OCI-LY1 (cell line): ENCODE data around the gene AAK1.
"Not testable (repeated sequence)": the region's sequence is repeated elsewhere in the genome, so short reads cannot be mapped to it uniquely, and the experiment has no call there.

ENCODE experiments used
- H2AFZ ChIP-seq: fragments of 200-600 bp; sonication (generic), shearing (Covaris generic); 2 replicates; pipeline ENCODE4 v1.6.0; 2014; ENCODE audit warnings: antibody characterized with exemption, mild to moderate bottlenecking, low read length
- H3F3A ChIP-seq: fragments of 200-600 bp; sonication (generic), shearing (Covaris generic); 2 replicates; pipeline ENCODE4 v1.6.0; 2014; ENCODE audit warnings: mild to moderate bottlenecking, antibody characterized with exemption, low read length, moderate library complexity; ENCODE audit not compliant: insufficient read depth
- H3K27ac ChIP-seq: fragments of 200-600 bp; sonication (generic); 2 replicates; pipeline ENCODE4 v1.5.1; 2014; ENCODE audit warnings: low read length, mixed run types, mild to moderate bottlenecking, low read depth; ENCODE audit not compliant: poor library complexity, severe bottlenecking
- H3K27me3 ChIP-seq: fragments of 200-600 bp; sonication (generic); 2 replicates; pipeline ENCODE4 v1.6.0; 2014; ENCODE audit warnings: antibody characterized with exemption, mild to moderate bottlenecking, low read length, moderate library complexity; ENCODE audit not compliant: insufficient read depth
- H3K36me3 ChIP-seq: fragments of 200-600 bp; sonication (generic); 2 replicates; pipeline ENCODE4 v1.6.1; 2014; ENCODE audit warnings: mild to moderate bottlenecking, antibody characterized with exemption, low read length, moderate library complexity, mixed read lengths; ENCODE audit not compliant: insufficient read depth
- H3K4me1 ChIP-seq: fragments of 200-600 bp; sonication (generic); 2 replicates; pipeline ENCODE4 v1.5.1; 2014; ENCODE audit warnings: mild to moderate bottlenecking, low read length, moderate library complexity; ENCODE audit not compliant: insufficient read depth, severe bottlenecking
- H3K4me2 ChIP-seq: fragments of 200-600 bp; sonication (generic), shearing (Covaris generic); 2 replicates; pipeline ENCODE4 v1.6.1; 2014; ENCODE audit warnings: low read length
- H3K4me3 ChIP-seq: fragments of 200-600 bp; sonication (generic); 2 replicates; pipeline ENCODE4 v1.5.1; 2014; ENCODE audit warnings: low read length, low read depth, mild to moderate bottlenecking, mixed read lengths; ENCODE audit not compliant: poor library complexity, severe bottlenecking
- H3K79me2 ChIP-seq: fragments of 200-600 bp; shearing (Covaris generic); 2 replicates; pipeline ENCODE4 v1.6.1; 2016; ENCODE audit warnings: mixed run types, low read length, mixed read lengths; ENCODE audit not compliant: insufficient read depth
- H3K9ac ChIP-seq: fragments of 200-600 bp; sonication (generic), shearing (Covaris generic); 2 replicates; pipeline ENCODE4 v1.6.1; 2014; ENCODE audit warnings: mild to moderate bottlenecking, low read length, mixed read lengths
- H3K9me2 ChIP-seq: fragments of 200-600 bp; sonication (generic), shearing (Covaris generic); 2 replicates; pipeline ENCODE4 v1.6.1; 2014; ENCODE audit warnings: low read depth, mild to moderate bottlenecking, low read length, mixed read lengths
- H3K9me3 ChIP-seq: fragments of 200-600 bp; shearing (Covaris generic); 2 replicates; pipeline ENCODE4 v1.6.1; 2014; ENCODE audit warnings: low read length, mixed read lengths
- H4K20me1 ChIP-seq: fragments of 200-600 bp; sonication (generic), shearing (Covaris generic); 2 replicates; pipeline ENCODE4 v1.6.0; 2016; ENCODE audit warnings: mild to moderate bottlenecking, low read length; ENCODE audit not compliant: insufficient read depth
- CTCF ChIP-seq: fragments of 200-600 bp; sonication (generic), shearing (Covaris generic); IDR thresholded peaks from 2 replicates; pipeline ENCODE4 v1.5.1; 2017; ENCODE audit warnings: mild to moderate bottlenecking, antibody characterized with exemption, low read length, moderate library complexity, mixed read lengths
- EZH2 ChIP-seq: fragments of 200-600 bp; sonication (generic), shearing (Covaris generic); IDR thresholded peaks from 2 replicates; pipeline ENCODE4 v1.8.0; 2017; ENCODE audit warnings: borderline replicate concordance, mixed run types, mild to moderate bottlenecking, antibody characterized with exemption, low read length, moderate library complexity, mixed read lengths

Gene AAK1

GRCh38 chr2:69422198-69422597 is 221.3 kb downstream of the AAK1 start:
- no peaks in the 10 kb centered on the region for H3K9me2 ChIP-seq
- H3F3A ChIP-seq, result no peaks in the 10 kb centered on the region
- no peak overlapping the region for H3K9ac ChIP-seq
- H4K20me1 ChIP-seq, result no peaks in the 10 kb centered on the region
- no peak for TF ChIP-seq EZH2
- no peak for TF ChIP-seq CTCF
- H3K27me3 ChIP-seq, result no peaks in the 10 kb centered on the region
- no peak overlapping the region for H3K4me2 ChIP-seq
- no peak overlapping the region for H3K4me3 ChIP-seq
- no peak overlapping the region for H3K27ac ChIP-seq
- peaks cover 30% of the 10 kb centered on the region for H3K36me3 ChIP-seq
- H3K4me1 ChIP-seq, result no peaks in the 10 kb centered on the region
- no peaks in the 10 kb centered on the region for H3K9me3 ChIP-seq
- H3K79me2 ChIP-seq, result no peaks in the 10 kb centered on the region
- no peak overlapping the region for H2AFZ ChIP-seq

- not testable (repeated sequence) for H3K4me3 ChIP-seq, H3K9me3 ChIP-seq, H3K27me3 ChIP-seq, H3F3A ChIP-seq, H3K79me2 ChIP-seq, H3K9ac ChIP-seq, H3K27ac ChIP-seq, H4K20me1 ChIP-seq, H3K4me2 ChIP-seq, H3K4me1 ChIP-seq, H2AFZ ChIP-seq, H3K9me2 ChIP-seq
- peaks cover 20% of the 10 kb centered on the region for H3K36me3 ChIP-seq
Measured at GRCh38 chr2:69419111-69419510, 224.4 kb downstream of the AAK1 start.

- H3K79me2 ChIP-seq, result no peaks in the 10 kb centered on the region
- 0 out of 2 replicates have a peak, but pooled peaks cover 4% of the 10 kb centered on the region for H3F3A ChIP-seq
- H3K9me3 ChIP-seq, result no peaks in the 10 kb centered on the region
- no peak overlapping the region for H3K4me3 ChIP-seq
- no peaks in the 10 kb centered on the region for H3K9me2 ChIP-seq
- peaks cover 30% of the 10 kb centered on the region for H3K36me3 ChIP-seq
- H4K20me1 ChIP-seq, result no peaks in the 10 kb centered on the region
- H3K4me1 ChIP-seq, result no peaks in the 10 kb centered on the region
- TF ChIP-seq EZH2 (no peak), CTCF (no peak)
- no peaks in the 10 kb centered on the region for H3K27me3 ChIP-seq
- no peak overlapping the region for H3K4me2 ChIP-seq
- no peak overlapping the region for H2AFZ ChIP-seq
- H3K27ac ChIP-seq, result no peak overlapping the region
- no peak overlapping the region for H3K9ac ChIP-seq
Measured at GRCh38 chr2:69416147-69416546, 227.4 kb downstream of the AAK1 start.
